Measurements from ENCODE around the gene IL21R.
"Not testable (repeated sequence)": the region's sequence is repeated elsewhere in the genome, so short reads cannot be mapped to it uniquely, and the experiment has no call there.

Gene IL21R

DNA sequence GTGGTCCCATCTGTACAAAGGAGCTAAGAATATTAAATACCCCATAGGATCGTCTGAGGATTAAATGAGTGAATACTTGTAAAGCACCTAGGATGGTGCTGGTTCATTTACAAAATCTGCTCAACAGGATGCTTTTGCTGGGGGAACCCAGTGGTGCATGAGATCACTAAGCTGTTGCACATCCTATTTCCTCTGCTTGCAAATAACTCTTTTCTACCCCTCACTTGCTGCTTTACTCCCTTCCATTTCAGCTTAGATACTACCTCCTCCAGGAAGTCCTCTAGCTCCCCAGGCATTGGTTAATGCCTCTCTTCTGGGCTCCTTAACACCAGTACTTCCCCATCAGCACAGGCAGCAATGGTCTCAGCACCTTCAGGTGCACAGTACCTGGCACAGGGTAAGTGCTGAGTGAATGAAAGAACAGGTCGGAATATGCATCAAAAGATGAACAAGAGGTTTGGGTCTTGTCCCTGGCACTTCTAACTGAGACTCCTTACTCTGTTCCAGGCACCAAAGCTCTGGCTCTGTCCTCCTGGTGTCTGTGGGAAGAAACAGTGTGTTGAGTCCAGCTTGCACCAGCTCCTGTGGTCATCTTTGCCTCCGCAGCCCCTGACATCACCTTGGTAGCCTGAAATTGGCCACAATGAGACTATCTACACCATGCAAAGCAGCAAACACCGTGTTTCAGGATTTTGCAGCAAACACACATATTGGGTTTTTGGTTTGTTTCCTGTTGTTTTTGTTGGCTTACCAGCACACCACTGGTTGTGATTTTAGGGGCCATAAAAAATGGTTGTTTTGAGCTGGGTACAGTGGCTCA, 24.1 kb upstream of the IL21R start:
- DNase-seq = no peak

DNA sequence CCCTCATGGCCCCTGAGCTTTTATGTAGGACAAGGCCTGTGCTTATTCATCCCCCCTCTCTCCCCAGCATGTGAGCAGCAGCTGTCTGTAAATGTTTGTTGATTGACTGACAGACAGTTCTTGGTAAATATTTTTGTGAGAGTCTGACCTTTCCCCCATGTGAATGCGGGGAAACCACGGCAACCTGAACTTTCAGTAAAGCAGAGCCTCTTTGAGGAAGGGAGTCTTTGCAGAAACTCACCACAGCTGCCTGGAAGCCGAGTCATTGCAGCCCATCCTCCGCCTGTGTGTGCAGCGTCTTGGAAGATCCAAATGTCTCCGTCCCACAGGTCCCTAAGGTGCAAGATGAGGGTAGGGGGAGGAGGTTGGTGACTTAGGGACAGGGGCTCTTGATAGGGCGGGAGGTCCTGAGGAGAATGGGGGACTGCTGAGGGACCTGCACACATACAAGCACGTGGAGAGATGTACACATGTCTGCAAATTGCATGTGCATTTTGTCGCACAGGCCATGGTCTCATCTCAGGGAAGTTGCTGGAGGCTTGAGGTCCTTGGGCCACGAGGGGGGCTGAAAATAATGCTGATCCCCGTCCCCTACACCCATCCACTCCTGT, 23.0 kb upstream of the IL21R start:
- no peak for DNase-seq

DNA sequence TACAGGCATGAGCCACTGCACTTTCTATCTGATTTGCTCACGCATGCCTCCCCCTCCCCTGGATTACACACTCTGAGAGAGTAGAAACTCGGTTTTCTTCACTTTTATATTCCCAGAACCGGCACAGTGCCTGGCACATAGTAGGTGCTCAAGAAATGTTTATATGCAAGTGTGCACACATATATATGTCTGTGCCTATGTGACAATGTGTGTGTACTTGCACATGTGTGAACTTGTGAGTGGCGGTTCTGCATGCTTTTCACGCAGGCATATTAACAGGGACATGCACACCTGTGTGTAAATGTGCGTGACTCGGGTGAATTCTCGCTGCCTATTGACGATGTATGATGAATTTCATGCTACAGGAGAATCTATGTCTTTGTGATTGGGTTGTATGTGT, 22.1 kb upstream of the IL21R start:
- DNase-seq = no peak

DNA sequence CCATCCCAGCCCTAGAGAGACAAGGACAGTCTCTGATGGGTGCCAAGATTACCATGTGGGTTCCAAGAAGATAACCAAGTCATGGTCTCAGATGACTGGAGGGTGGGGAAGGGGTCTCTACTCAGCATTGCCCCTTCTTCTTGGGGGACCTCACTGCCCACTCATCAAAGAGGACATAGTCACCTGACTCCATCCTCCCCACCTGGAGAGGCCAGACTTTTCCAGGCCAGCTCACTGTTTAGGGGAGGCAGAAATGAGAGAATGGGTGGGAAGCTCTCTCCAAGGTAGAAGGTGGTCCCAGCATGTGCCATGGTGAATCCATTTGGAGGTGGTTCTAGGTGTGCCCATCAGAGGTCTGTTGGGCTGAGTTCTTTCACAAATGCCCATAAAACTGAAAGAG, 20.7 kb upstream of the IL21R start:
- no peak for DNase-seq

DNA sequence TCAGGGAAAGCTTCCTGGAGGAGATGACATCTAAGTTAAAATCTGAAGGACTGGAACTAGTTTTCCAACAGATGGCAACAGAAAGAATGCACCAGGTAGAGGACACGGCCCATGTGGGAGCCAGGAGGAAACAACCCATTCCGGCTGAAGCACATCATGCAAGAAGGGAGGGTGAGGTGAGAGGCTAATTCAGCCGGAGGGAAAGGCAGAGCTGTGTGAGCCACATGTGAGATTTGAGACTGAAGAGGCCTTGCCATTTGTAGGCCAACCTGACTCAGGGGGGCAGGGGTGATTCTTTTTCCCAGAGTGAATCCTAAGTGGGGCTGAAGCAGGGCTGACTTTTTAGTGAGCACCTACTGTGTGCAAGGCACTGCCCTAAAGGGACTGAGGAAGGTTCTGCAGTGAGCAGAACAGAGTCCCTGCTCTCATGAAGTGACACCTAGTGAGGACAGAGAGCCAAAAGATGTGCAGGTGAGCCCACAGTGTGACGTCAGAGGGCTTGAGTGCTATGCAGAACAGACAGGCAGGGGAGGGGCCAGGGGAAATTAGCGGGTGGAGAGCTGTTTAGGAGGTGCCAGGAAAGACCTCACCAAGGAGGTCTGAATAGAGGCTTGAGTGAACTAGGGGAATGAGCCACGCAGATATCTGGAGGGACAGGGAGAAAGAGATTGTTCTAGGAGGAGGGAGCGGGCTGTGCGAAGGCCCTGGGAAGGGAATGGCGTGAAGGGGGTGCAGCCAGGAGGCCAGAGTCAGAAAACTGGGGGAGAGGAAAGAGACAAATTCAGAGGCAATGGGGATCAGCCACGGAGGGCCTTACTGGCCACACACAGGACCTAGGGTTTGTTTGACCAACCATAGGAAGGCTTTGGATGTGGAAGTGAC, 19.8 kb upstream of the IL21R start:
- DNase-seq = peak; percentile 55

DNA sequence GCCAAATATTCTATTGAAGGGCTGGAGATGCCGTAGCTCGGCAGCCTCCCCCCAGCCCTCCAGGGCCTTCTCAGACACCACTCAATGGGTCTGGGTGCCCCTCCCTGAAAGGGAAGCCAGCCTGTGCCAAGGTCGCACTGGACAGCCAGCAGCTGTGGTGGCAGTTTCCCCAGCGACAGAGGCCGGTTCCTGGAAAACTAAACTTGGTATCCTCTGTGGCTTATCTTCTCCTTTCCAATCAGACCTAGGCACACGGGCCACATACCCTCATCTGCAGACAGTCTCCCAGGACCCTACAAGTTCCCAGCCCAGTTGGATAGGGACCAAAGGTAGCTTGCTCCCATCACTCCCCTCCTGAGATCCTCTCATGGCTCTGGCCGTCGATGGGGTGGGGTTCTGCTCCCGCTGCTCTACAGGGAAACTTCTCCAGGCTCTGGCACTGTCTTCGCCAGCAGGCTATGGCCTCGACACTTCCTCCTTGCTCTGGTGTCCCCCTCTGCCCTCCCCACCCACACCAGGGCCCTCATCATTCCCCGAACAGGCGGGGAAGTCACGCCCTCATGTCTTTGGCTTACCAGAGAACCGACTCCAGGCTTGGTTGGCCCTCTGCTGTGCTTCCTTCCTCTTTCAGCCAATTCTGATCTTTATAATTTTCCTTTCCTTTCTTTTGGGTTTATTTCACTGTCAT, 18.3 kb upstream of the IL21R start:
- DNase-seq = no peak

DNA sequence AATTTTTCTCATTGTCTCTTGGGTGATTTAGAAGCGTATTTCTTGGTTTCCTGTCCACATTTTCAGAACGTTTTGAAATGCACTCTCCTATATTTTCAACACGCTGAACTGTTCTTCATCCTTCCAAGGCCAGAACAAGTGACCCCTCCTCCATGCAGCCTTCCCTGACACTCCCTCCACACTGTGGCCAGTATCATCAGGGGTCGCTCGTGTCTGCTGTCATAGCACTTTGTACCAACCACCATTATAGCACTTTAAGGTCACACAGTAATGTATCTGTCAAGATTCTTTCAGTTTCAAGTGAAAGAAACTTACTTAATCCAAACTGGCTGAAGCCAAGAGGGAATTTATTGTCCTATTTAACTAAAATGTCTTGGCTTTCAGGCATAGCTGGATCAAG, 17.5 kb upstream of the IL21R start:
- no peak for DNase-seq

DNA sequence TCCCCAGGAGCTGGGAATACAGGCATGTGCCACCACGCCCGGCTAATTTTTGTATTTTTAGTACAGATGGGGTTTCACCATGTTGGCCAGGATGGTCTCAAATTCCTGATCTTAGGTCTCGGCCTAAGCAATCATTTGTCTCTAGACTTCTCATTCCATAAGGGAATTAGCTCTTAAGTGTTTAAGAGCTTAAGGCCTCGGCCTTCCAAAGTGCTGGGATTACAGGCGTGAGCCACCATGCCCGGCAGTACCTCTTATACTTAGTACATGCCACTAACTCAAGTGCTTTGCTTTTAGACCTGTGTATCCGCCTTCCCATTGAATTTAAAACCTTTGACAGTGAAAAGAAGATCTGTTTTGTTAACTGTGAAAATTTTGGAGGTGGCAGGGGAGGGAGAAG, 16.6 kb upstream of the IL21R start:
- no peak for DNase-seq

DNA sequence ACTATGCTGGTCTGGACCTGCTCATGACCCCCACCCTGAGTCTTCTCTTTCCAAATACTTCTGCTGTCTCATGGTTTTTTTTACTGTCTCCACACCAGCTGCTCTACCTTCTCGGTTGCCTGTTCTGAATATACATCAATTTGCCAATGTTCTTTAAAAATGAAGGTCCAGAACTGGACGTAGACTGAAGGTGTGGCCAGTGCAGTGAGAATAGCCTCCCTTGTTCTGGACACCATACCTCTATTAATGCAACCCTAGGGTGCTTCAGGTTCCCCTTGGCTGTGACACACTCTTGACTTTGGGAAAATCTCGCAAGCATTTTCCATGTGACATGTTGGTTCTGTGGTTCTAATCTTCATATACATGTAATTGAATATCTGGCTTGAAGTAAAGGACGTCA, 15.3 kb upstream of the IL21R start:
- DNase-seq = no peak

DNA sequence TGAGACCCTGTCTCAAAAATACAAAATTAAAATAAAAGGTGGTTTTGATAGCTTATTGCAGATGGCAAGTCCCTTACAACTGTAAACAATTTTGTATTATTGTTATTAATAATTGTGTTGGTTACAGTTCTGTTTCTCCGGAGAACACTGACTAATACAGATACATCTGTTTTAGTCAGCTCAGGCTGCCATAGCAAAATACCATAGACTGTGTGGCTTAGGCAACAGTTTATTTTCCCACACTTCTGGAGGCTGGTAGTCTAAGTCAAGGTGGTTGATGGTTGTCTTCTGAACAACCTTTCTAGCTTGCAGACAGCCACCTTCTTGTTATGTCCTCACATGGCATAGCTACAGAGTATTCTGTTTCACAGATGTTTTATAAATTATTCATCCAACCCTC, 14.2 kb upstream of the IL21R start:
- DNase-seq = no peak

DNA sequence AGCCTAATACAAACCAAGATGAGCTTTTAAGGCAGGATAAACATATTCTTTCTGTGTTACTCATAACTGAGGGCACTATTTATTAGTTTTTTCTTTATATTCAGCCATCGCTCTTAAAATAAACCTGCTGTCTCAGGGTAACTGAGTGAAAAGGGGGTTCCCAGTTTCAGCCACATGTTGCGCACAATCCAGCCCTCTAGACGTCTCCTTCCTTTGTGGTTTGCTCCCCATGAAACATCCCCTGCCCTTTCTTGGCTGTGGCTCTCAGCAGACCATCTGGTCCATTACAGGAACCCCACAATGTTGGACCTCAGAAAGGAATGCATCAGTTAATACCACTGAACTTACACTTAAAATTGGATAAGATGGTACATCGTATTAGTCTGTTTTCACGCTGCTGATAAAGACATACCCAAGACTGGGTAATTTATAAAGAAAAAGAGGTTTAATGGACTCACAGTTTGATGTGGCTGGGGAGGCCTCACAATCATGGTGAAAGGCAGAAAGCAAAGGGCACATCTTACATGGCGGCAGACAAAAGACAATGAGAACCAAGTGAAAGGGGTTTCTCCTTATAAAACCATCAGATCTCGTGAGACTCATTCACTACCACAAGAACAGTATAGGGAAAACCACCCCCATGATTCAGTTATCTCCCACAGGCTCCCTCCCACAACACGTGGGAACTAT, 12.6 kb upstream of the IL21R start:
- DNase-seq = no peak

DNA sequence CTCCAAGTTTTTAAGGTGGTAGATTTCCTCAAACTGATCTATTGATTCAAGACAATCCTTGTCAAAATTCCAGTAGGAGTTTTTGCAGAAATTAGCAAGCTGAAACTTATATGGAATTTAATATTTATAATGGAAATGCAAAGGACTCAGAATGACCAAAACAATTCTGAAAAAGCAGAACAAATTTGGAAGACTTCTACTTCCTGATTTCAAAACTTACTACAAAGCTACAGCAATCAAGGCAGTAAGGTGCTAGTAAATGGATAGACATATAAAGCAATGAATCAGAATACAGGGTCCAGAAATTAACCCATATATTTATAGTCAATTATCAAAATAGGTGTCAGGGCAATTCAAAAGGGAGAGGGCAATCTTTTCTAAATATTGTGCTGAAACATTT, 11.8 kb upstream of the IL21R start:
- DNase-seq = no peak

DNA sequence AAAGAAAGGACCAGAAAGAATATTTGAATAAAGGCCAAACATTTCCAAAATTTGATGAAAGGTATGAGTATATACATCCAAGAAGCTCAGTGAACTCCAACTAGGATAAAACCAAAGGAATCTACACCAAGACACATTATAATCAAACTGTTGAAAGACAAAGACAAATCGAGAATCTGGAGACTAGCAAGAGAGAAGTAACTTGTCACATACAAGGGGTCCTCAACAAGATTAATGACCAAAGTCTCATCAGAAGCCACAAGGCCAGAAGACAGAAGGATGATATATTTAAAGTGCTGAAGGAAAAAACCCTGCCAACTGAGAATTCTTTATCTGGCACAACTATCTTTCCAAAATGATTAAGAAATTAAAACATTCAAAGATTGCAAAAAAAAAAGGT, 9.3 kb upstream of the IL21R start:
- DNase-seq = no peak

DNA sequence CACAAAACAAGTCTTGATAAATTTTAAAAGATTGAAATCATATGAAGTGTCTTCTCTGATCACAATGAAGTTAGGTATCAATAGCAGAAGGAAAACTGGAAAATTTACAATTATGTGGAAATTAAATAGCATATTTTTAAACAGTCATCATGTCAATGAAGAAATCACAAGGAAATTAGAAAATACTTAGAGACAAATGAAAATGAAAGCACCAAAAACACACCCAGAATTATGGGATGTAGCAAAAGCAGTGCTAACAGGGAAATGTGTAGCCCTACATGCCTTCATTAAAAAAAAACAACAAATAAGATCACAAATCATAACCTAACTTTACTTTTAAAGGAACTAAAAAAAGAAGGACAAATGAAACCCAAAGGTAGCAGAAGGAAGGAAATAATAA, 7.5 kb upstream of the IL21R start:
- no peak for DNase-seq

DNA sequence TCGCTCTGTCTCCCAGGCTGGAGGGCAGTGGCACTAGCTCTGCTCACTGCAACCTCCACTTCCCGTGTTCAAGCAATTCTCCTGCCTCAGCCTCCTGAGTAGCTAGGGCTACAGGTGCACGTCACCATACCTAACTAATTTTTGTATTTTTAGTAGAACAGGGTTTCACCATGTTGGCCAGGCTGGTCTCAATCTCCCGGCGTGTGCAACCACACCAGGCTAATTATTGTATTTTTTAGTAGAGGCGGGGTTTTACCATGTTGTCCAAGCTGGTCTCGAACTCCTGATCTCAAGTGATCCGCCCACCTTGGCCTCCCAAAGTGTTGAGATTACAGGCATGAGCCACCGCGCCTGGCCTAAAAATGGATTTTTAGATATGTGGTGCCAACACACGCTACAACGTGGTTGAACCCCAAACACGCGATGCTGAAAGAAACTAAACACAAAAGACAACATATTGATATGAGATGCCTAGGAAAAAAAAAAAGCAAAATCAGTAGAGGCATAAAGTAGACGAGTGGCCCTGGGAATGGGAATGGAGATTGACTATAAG, 3.6 kb upstream of the IL21R start:
- DNase-seq = not testable (repeated sequence)

DNA sequence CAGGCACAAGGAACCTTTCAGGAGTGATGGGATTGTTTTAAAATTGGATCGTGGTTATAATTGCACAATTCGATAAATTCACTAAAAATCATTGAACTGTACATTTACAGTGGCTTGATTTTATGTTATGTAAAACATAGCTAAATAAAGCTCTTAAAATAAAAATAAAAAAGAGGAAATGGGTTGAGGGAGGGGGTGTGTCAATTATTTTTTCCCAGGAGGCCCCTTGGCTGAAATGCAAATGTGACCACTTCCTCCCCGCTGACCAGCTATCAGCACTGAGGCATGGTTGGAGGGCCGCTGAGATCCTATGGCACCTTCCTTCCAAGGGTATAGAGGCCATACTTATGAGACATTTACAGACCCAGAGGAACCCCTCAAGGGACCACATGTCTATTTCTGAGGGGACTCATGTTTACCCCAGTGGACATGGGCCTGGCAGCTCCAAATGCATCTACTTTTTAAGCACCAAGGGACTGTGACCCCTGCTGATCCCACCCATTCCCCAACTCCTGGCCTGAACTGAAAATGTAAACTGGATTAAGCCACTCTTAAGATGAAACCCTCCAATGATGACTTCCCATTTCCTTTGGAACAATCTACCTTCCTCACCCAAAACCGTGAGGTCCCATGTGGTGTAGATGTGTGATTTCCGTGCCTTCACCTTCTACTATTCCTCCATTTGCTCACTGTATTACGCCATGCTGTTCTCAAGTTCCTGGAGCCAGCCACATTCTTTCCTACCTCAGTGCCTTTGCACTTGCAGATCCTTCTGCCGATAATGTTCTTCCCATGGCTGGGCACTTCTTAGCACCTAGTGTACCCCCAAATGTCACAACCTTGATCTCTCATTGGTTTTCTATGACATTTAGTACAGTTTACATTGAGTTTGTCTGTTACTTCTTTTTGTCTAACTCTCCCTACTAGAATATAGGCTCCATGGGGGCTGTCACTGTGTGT, 2.8 kb upstream of the IL21R start:
- no peak for DNase-seq

DNA sequence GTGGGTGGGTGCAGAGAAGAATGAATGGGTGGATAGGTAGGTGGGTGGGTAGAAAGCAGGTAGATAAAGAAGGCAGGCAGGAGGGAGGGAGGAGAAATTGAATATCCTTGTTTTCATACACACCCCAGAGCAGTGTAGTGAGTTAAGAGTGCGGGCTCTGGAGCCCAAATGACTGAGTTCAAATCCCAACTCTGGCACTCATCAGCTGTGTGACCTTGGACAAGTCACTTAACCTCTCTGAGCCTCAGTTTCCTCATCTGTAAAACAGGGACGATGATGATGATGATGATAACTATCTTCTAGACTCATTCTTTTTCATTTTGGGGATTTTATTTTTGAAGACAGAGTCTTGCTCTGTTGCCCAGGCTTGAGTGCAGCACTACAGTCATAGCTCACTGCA, 2.0 kb upstream of the IL21R start:
- no peak for DNase-seq

DNA sequence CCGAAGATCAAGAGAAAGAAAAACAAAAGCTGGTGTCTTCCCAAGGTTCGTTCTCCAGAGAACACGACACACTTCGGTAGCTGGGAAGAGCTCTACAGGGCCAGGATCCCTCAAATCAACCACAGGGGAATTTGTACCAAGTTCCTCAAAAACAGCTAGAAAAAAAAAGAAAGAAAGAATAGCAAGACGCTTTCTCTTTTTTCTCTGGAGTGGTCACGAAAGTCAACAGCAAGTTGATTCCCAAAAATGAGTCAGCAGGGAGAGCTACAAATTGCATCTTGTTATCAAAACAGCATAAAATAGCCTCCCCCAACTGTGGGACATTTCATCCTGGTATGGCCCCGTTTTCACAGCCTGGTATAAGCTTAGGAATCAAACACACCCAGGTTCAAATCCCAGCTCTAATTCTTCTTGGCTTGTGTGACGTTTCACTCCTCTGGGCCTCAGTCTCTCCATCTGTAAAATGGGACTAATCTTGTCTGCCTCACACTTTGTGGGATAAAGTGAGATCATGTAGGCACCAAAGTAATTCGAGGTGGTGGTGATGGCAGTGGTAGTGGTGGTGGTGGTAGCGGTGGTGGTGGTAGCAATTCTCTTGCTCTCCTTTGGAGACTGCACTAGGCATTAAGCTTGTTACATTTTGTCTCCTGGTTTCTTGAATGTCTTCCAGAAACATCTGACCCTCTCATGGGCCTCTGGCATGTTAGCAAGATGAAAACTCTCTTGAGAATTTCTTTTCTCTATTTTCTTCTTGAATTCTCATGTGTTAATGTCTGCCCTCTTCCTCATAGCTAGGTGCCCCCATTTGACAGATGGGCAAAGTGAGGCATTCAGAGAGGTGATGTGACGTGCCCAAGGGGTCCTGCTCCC, 988 bp upstream of the IL21R start:
- no peak for DNase-seq

DNA sequence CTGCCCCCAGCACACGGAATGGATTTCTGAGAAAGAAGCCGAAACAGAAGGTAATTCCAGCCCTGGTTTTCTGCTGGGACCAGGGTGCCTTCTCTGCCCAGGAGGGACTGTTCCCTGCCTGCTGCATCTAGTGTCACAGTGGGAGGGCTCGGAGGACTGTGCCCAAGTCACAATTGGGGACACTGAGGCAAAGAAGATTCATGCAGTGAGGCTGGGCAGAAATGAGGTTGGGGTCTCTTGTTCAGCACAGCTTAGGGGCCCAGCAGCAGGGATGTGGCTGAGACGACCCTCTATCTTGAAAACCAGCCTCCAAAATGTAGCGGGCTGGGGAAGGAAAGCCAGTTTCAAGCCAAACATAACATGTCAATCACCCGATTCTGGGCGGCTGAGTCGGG, 592 bp downstream of the IL21R start:
- no peak for DNase-seq

DNA sequence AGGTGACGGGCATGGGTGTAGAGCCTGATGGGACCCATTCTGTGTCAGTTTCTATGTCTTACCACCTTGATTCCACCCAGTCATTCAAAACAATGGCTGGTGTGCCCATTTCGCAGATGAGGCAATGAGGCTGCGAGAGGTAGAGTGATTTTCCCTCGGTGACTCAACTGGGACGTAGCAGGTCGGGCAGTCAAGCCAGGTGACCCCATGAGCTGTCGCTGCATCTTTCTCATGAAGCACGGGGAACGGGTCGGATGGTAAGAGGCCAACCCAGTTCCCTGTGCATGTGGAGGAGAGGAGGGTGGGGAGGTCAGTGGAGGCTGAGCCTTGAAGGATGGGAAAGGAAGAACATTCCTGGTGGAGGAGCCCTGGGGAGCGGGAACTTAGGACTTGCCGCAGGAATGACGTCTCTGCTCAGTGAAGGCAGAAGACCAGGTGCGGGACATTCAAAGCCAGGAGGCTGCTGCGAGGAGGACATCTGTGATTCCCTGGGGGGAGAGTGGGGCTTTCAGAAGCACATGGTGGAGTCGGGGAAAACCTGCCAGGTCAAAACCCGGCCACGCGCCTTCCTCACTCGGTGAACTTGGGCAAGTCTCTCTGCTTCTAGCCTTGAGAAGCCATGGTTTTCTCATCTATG, 1.1 kb downstream of the IL21R start:
- DNase-seq = no peak
